Measurements from ENCODE around the gene TAL1.
A peak's percentile ranks its signal among the peaks of the same experiment; 100 is the strongest.
"Not testable (repeated sequence)": the region's sequence is repeated elsewhere in the genome, so short reads cannot be mapped to it uniquely, and the experiment has no call there.

TAL1 gene

GRCh38 chr1:47213230-47213963, 18.6 kb downstream of the TAL1 start:
- DNase-seq (ENCODE audit: insufficient read length, low spot score) (no peak), FAIRE-seq (no peak)

GRCh38 chr1:47212636-47213229, 19.3 kb downstream of the TAL1 start:
- FAIRE-seq (no peak), DNase-seq (ENCODE audit: insufficient read length, low spot score) (no peak)

- FAIRE-seq (no peak), DNase-seq (ENCODE audit: insufficient read length, low spot score) (no peak)
These were observed 20.2 kb downstream of the TAL1 start for GRCh38 chr1:47211796-47212269.

- FAIRE-seq (no peak), DNase-seq (ENCODE audit: insufficient read length, low spot score) (no peak)
These were observed 21.4 kb downstream of the TAL1 start for GRCh38 chr1:47210666-47211065.

- DNase-seq (ENCODE audit: insufficient read length, low spot score) (no peak), FAIRE-seq (no peak)
These were observed 22.2 kb downstream of the TAL1 start for GRCh38 chr1:47209725-47210325.

- no peak for DNase-seq (ENCODE audit: insufficient read length, low spot score)
- no peak for FAIRE-seq
These were observed 22.9 kb downstream of the TAL1 start for GRCh38 chr1:47209091-47209490.

- DNase-seq (ENCODE audit: insufficient read length, low spot score) (no peak), FAIRE-seq (no peak)
These were observed 23.6 kb downstream of the TAL1 start for GRCh38 chr1:47208374-47208850.

GRCh38 chr1:47207803-47208373, 24.1 kb downstream of the TAL1 start:
- no peak for DNase-seq (ENCODE audit: insufficient read length, low spot score)
- no peak for FAIRE-seq

- DNase-seq (ENCODE audit: insufficient read length, low spot score) (no peak), FAIRE-seq (no peak)
These were observed 26.1 kb downstream of the TAL1 start for GRCh38 chr1:47205918-47206317.

- FAIRE-seq; DNase-seq (ENCODE audit: insufficient read length, low spot score): not testable (repeated sequence)
These were observed 28.5 kb downstream of the TAL1 start for GRCh38 chr1:47203504-47203903.

GRCh38 chr1:47201179-47201578, 30.8 kb downstream of the TAL1 start:
- no peak for FAIRE-seq
- no peak for DNase-seq (ENCODE audit: insufficient read length, low spot score)

GRCh38 chr1:47198214-47198613, 33.8 kb downstream of the TAL1 start:
- no peak for DNase-seq (ENCODE audit: insufficient read length, low spot score)
- no peak for FAIRE-seq

- DNase-seq (ENCODE audit: insufficient read length, low spot score) (no peak), FAIRE-seq (no peak)
These were observed 35.4 kb downstream of the TAL1 start for GRCh38 chr1:47196622-47197021.

- DNase-seq (ENCODE audit: insufficient read length, low spot score); FAIRE-seq: not testable (repeated sequence)
These were observed 36.0 kb downstream of the TAL1 start for GRCh38 chr1:47195981-47196380.

- FAIRE-seq (no peak), DNase-seq (ENCODE audit: insufficient read length, low spot score) (no peak)
These were observed 37.7 kb downstream of the TAL1 start for GRCh38 chr1:47194311-47194710.

- FAIRE-seq; DNase-seq (ENCODE audit: insufficient read length, low spot score): not testable (repeated sequence)
These were observed 38.5 kb downstream of the TAL1 start for GRCh38 chr1:47193496-47193895.

- FAIRE-seq (peak; percentile 72), DNase-seq (ENCODE audit: insufficient read length, low spot score) (peak; percentile 65)
These were observed 39.3 kb downstream of the TAL1 start for GRCh38 chr1:47192458-47193384.

GRCh38 chr1:47191940-47192457, 40.0 kb downstream of the TAL1 start:
- DNase-seq (ENCODE audit: insufficient read length, low spot score) = no peak
- FAIRE-seq = no peak

- DNase-seq (ENCODE audit: insufficient read length, low spot score) = no peak
- FAIRE-seq = no peak
These were observed 41.2 kb downstream of the TAL1 start for GRCh38 chr1:47190857-47191256.

- no peak for DNase-seq (ENCODE audit: insufficient read length, low spot score)
- FAIRE-seq = no peak
These were observed 41.5 kb downstream of the TAL1 start for GRCh38 chr1:47190509-47190855.

All from GM19239 (cell line).